ACC112 (cell line): ENCODE data around the gene PCP4.

Experiments used
- H2AFZ ChIP-seq: fragments of 200-600 bp; sonication (generic); one replicate; pipeline ENCODE4 v1.6.0; 2017; ENCODE audit warnings: antibody characterized with exemption, low read length; ENCODE audit not compliant: unreplicated experiment
- H3K27ac ChIP-seq: fragments of 200-600 bp; sonication (generic); 2 replicates; pipeline ENCODE4 v1.5.1; 2014; ENCODE audit warnings: low read depth, mild to moderate bottlenecking, antibody characterized with exemption, low read length, moderate library complexity
- H3K27me3 ChIP-seq: fragments of 200-600 bp; sonication (generic); 2 replicates; pipeline ENCODE4 v1.6.1; 2014; ENCODE audit warnings: mild to moderate bottlenecking, antibody characterized with exemption, low read length, moderate library complexity, mixed read lengths; ENCODE audit not compliant: insufficient read depth
- H3K36me3 ChIP-seq: fragments of 200-600 bp; sonication (generic); 2 replicates; pipeline ENCODE4 v1.6.1; 2016; ENCODE audit warnings: mild to moderate bottlenecking, antibody characterized with exemption, low read length, moderate library complexity, mixed read lengths; ENCODE audit not compliant: insufficient read depth
- H3K4me1 ChIP-seq: fragments of 200-600 bp; sonication (generic); one replicate; pipeline ENCODE4 v1.6.1; 2016; ENCODE audit warnings: low read length, mixed read lengths; ENCODE audit not compliant: insufficient read depth, unreplicated experiment, control insufficient read depth
- H3K4me3 ChIP-seq: fragments of 200-600 bp; sonication (generic); 2 replicates; pipeline ENCODE4 v1.5.1; 2014; ENCODE audit warnings: mild to moderate bottlenecking, low read depth, low read length
- H3K79me2 ChIP-seq: fragments of 200-600 bp; sonication (generic); one replicate; pipeline ENCODE4 v1.6.0; 2016; ENCODE audit warnings: low read length; ENCODE audit not compliant: control insufficient read depth, unreplicated experiment, insufficient read depth

The PCP4 gene

GRCh38 chr21:39951183-39952101 lies 84.2 kb downstream of the PCP4 start:
- Histone ChIP-seq H3K4me1 (no peaks in the 10 kb centered on the region), H3K79me2 (no peaks in the 10 kb centered on the region), H3K27me3 (no peaks in the 10 kb centered on the region), H3K36me3 (no peaks in the 10 kb centered on the region), H2AFZ (no peak overlapping the region), H3K4me3 (no peak overlapping the region), H3K27ac (no peak overlapping the region)

GRCh38 chr21:39952265-39952664 lies 85.0 kb downstream of the PCP4 start:
- no peaks in the 10 kb centered on the region for H3K27me3 ChIP-seq
- H2AFZ ChIP-seq = no peak overlapping the region
- H3K4me3 ChIP-seq = no peak overlapping the region
- H3K4me1 ChIP-seq = no peaks in the 10 kb centered on the region
- H3K79me2 ChIP-seq = no peaks in the 10 kb centered on the region
- no peaks in the 10 kb centered on the region for H3K36me3 ChIP-seq
- no peak overlapping the region for H3K27ac ChIP-seq

- Histone ChIP-seq H3K79me2 (no peaks in the 10 kb centered on the region), H3K4me1 (no peaks in the 10 kb centered on the region), H3K27me3 (no peaks in the 10 kb centered on the region), H3K27ac (no peak overlapping the region), H3K36me3 (no peaks in the 10 kb centered on the region), H3K4me3 (no peak overlapping the region), H2AFZ (no peak overlapping the region)
Observed at GRCh38 chr21:39954570-39954969, 87.3 kb downstream of the PCP4 start.

GRCh38 chr21:39955326-39955725 lies 88.1 kb downstream of the PCP4 start:
- H3K36me3 ChIP-seq = no peaks in the 10 kb centered on the region
- no peak overlapping the region for H3K4me3 ChIP-seq
- H2AFZ ChIP-seq = no peak overlapping the region
- no peaks in the 10 kb centered on the region for H3K79me2 ChIP-seq
- H3K27me3 ChIP-seq = no peaks in the 10 kb centered on the region
- H3K4me1 ChIP-seq = no peaks in the 10 kb centered on the region
- no peak overlapping the region for H3K27ac ChIP-seq

- Histone ChIP-seq H3K36me3 (no peaks in the 10 kb centered on the region), H3K27me3 (no peaks in the 10 kb centered on the region), H3K4me3 (no peak overlapping the region), H3K4me1 (no peaks in the 10 kb centered on the region), H2AFZ (no peak overlapping the region), H3K27ac (no peak overlapping the region), H3K79me2 (no peaks in the 10 kb centered on the region)
Observed at GRCh38 chr21:39956586-39956985, 89.3 kb downstream of the PCP4 start.

GRCh38 chr21:39958731-39959130 lies 91.5 kb downstream of the PCP4 start:
- Histone ChIP-seq H3K27ac (no peak overlapping the region), H3K79me2 (no peaks in the 10 kb centered on the region), H3K36me3 (no peaks in the 10 kb centered on the region), H2AFZ (no peak overlapping the region), H3K4me1 (no peaks in the 10 kb centered on the region), H3K27me3 (no peaks in the 10 kb centered on the region), H3K4me3 (no peak overlapping the region)

- Histone ChIP-seq H3K79me2 (no peaks in the 10 kb centered on the region), H3K36me3 (no peaks in the 10 kb centered on the region), H3K4me1 (no peaks in the 10 kb centered on the region), H3K27ac (no peak overlapping the region), H3K4me3 (no peak overlapping the region), H3K27me3 (no peaks in the 10 kb centered on the region), H2AFZ (no peak overlapping the region)
Observed at GRCh38 chr21:39961251-39961650, 94.0 kb downstream of the PCP4 start.

- H3K4me1 ChIP-seq = no peaks in the 10 kb centered on the region
- no peak overlapping the region for H2AFZ ChIP-seq
- H3K27me3 ChIP-seq = no peaks in the 10 kb centered on the region
- H3K36me3 ChIP-seq = no peaks in the 10 kb centered on the region
- H3K27ac ChIP-seq = no peak overlapping the region
- H3K79me2 ChIP-seq = no peaks in the 10 kb centered on the region
- H3K4me3 ChIP-seq = no peak overlapping the region
Observed at GRCh38 chr21:39965026-39965425, 97.8 kb downstream of the PCP4 start.

- Histone ChIP-seq H2AFZ (no peak overlapping the region), H3K27ac (no peak overlapping the region), H3K27me3 (no peaks in the 10 kb centered on the region), H3K4me1 (no peaks in the 10 kb centered on the region), H3K4me3 (no peak overlapping the region), H3K36me3 (no peaks in the 10 kb centered on the region), H3K79me2 (no peaks in the 10 kb centered on the region)
Observed at GRCh38 chr21:39966786-39967185, 99.5 kb downstream of the PCP4 start.

- no peaks in the 10 kb centered on the region for H3K4me1 ChIP-seq
- no peaks in the 10 kb centered on the region for H3K36me3 ChIP-seq
- H3K4me3 ChIP-seq = no peak overlapping the region
- H2AFZ ChIP-seq = no peak overlapping the region
- H3K27ac ChIP-seq = no peak overlapping the region
- H3K79me2 ChIP-seq = no peaks in the 10 kb centered on the region
- H3K27me3 ChIP-seq = no peaks in the 10 kb centered on the region
Observed at GRCh38 chr21:39968010-39968409, 100.8 kb downstream of the PCP4 start.

GRCh38 chr21:39969691-39970364 lies 102.6 kb downstream of the PCP4 start:
- Histone ChIP-seq H3K27me3 (no peaks in the 10 kb centered on the region), H3K79me2 (no peaks in the 10 kb centered on the region), H3K36me3 (no peaks in the 10 kb centered on the region), H3K4me1 (no peaks in the 10 kb centered on the region), H2AFZ (no peak overlapping the region), H3K4me3 (no peak overlapping the region), H3K27ac (no peak overlapping the region)
